Testis (tissue), 2 donors: Measurements from ENCODE around the gene MON1B.

Experiments used
- CTCF ChIP-seq, 3 experiments: fragments of 450-650 bp in 2 of 3; fragments of 200-600 bp in 1 of 3; sonication (generic) in 1 of 3; IDR thresholded peaks; one replicate each; pipeline ENCODE4 v1.5.1; 2016 to 2019; ENCODE audit warnings: antibody characterized with exemption in 3 of 3, mild to moderate bottlenecking in 2 of 3, moderate library complexity in 1 of 3
- POLR2A ChIP-seq: fragments of 450-650 bp; IDR thresholded peaks from one replicate; pipeline ENCODE4 v1.6.1; 2017; ENCODE audit warnings: antibody characterized with exemption, mild to moderate bottlenecking, moderate library complexity

DNA sequence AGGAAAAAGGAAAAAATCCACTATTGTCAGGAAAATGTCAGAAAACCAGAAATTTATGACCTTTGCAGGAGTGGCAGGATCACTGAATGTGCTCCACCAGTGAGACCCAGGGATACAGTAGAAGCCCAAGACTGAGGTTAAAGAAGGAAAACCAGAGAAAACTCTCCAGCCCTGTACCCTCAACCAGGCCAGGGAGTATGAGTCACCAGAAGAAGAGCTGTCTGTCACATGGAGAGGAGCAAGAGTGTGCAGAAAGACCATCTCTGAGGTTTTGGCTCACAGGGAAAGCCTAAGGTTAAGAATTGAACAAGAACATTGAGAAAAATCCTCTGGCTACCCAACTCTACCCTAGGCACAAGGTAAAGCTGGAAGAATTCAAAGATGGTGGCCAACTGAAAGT is 47.6 kb upstream of the MON1B start:
- TF ChIP-seq CTCF (IDR thresholded peaks at IDR 0.05) (no peak), POLR2A (no peak)
